ENCODE measurements around the gene NACC1.

The NACC1 gene

DNA sequence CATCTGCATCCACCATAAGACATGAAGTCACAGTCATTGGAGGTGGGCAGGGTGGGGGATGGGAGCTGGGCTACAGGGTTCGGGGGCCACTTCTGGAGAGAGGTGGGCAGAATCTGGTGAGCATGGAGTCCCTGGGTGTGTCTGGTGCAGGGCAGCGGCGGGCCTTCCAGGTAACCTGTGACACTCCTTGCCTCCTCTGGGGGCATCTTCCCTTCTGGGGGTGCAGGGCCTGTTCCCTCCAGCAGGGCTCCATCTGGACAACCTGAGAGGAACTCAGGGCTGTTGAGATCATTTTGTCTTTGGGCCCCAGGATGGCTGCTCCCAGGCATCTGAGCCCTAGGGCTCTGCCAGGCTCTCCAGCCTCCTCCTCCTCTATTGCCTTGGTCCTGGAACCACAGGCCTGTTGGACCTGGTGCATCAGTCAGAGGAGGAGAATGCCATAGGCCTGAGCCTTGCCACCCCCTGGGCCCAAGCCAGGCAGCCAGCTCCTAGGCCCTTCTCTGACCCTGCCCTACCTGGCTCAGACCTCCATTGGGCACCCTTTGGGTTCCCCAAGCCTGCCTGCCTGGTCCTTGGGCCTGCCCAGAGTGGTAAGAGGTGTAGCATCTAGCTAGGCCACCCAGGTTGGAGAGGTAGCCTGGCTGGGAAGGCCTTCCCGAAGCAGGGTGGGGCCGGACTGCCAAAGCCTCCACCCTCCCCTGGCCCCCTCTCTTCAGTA is 28.8 kb upstream of the NACC1 start:
- no peak for DNase-seq

DNA sequence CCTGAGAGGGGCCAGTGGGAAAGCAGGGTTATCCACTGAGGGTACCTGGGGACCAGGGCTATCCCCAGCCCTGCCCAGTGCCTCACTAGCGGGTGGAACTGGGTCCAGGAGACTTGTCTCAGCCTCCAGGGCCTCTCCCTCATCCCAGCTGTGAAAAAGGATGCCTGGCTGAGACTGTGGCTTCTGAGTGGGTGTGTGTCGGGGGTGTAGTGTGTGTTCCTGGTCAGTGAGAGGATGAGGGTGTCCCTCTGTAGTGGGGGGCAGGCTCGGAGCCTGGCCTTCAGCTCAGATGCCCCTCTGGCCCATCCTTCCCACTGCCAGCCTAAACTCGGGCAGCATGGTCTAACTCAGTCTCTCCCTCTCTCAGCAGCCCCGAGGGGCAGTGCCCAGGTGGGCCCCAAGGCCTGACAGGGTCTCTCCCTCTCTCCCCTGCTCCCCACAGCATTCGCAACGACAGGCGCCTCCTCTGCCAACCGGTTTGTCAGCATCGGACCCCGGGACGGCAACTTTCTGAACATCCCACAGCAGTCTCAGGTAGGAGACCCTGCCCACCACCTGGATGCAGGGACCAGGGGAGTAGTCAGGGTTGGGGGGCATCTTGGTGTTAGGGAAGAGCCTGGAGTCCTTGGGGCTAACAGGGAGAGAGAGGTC is 28.1 kb upstream of the NACC1 start:
- no peak for DNase-seq

GRCh38 chr19:13090511-13091231 is 27.4 kb upstream of the NACC1 start:
- DNase-seq: no peak

DNA sequence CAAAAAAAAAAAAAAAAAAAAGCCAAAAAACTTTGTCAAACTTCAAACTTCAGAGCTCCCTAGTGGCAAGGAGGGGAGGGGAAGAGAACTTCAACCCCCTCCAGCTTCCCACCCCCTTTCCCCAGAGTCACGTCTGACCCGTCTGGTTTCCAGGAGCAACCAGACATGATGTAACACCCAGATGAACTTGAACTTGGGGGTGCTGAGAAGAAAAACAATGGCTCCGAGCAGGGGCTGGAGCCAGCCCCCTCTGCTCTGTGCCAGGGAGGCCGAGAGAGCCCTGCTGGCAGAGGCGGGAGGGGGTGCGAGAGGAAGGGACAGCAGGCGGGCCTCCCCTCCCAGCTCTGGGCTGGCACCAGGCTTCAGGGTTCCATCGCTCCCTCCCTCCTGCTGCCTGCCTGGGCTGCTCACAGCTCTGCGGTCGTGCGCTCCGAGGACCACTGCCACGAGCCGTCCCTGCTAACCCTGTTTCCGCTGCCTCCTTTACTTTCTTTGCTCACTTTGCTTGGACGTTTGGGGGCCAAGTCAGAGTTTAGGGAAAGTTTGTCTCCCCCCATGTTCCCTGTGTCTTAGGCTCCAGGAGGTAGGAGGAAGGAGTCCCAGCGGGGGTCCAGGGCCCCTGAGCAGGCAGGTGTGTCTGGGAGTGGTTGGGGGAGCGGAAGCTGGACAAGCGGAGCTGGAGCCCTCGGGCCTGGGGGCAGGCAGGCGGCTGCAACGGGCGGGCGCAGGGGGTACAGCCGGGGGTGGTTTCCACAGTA is 26.5 kb upstream of the NACC1 start:
- DNase-seq: peak; percentile 72

GRCh38 chr19:13092158-13092543 is 25.9 kb upstream of the NACC1 start:
- no peak for DNase-seq

GRCh38 chr19:13092606-13093235 is 25.3 kb upstream of the NACC1 start:
- DNase-seq: no peak

- DNase-seq: peak; percentile 68
These were observed 24.5 kb upstream of the NACC1 start for GRCh38 chr19:13093407-13094105.

DNA sequence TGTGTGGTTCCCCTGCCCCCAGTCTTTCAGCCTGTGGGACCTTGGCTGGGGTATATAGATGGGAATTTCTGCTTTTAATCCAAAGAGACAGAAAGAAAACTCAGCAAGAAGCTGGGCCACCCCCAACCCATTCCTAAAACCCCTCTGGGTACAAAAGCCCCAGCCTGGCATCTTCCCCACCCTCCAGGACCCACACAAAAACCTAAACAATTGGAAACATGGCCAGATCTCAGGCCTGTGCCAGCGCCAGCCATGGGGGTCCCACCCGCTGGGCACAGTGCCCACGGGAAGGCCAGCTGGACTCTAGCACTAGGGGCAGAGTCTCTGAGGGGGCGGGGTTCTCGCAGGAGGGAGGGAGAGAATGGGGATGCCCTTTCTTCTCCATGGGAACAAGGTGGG is 24.0 kb upstream of the NACC1 start:
- DNase-seq: no peak

DNA sequence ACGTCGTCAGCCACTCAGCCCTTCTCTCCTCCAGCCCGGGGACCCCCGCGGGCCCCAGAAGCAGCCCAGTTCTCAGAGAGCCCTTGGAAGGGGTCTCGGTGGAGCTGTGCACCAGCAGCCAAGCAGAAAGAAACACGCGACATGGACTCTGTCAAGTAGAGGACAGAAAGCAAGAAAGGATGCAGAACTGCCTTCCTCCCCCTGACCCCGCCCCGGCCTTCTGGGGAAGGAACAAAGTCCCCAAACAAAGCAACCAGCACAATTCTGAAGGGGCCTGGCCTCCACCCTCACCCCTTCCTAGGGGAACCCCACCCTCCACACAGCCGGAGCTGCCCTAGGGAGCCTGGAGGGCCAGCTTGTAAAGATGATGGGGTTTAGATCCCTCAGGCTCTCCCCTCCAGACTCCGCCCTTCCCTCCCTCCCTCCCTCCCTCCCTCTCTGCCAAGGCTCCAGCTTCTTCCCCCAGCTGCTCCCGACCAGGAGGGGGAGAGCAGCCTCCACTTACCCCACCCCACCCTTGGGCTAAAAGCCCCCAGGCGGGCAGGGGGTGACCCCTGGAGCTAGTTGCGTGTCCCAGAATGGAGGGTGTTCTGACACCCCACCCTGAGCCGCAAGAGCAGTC is 23.2 kb upstream of the NACC1 start:
- no peak for DNase-seq

DNA sequence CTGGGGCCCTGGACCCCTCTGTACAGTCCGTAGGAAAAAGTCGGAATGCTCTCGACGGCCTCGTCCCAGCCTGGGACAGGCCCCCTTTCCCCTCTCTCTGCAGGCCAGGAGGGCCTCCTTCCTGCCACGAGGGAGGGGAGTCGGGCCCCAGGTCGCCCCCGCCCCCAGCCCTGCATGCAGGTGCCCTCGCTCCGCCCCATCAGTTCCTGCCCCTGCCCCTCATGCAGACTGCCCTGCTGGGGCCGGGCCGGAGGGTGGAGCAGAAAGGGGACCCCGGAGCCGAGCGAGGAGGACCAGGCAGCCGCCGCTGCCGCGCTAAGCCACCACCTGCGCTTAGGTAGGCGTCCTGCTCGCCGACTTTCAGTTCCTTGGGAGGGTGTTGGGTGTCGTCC is 22.7 kb upstream of the NACC1 start:
- DNase-seq: no peak

DNA sequence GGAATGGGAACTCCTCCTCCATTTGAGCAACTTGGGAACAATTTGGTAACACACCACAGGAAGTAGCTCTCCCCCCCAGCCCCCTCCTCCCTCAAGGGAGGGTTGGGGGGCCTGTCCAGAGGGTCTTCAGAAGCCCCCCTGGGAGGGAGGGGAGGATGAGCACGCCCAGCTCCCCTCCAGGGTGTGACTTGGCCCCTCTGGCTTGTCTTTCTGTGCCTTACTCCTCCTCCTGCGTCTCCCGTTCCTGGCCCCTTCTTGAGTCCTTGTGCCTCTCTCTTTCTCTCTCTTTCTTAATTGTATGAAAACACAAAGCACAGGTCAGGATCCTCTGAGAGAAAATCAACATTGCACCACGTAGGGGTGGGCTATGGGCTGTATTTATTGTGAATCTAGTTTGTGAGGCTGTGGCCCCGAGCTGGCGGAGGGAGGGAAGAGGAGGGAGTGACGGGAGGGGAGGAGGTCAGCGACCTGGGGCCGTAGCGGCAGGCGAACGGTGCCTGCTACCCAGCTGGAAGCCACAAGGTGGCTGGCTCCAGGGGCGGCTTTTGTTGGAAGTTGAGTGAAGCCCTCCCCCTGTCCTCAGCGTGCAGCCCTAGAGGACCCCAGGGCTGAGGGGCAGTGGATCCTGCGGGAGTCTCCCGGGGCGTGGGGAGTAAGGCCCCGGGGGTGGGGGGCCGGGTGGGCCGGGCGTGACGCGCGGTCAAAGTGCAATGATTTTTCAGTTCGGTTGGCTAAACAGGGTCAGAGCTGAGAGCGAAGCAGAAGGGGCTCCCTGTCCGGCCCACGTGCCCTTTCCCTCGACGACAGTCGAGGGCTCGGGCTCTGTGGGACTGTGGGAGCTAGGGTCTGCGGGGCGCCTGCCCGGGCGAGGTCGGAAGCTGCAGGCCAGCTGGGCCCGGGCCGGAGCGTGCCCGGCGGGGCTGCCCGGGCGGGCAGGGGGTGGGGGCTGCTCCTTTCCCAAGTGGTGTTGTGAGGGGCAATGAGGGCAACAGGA is 21.8 kb upstream of the NACC1 start:
- no peak for DNase-seq

DNA sequence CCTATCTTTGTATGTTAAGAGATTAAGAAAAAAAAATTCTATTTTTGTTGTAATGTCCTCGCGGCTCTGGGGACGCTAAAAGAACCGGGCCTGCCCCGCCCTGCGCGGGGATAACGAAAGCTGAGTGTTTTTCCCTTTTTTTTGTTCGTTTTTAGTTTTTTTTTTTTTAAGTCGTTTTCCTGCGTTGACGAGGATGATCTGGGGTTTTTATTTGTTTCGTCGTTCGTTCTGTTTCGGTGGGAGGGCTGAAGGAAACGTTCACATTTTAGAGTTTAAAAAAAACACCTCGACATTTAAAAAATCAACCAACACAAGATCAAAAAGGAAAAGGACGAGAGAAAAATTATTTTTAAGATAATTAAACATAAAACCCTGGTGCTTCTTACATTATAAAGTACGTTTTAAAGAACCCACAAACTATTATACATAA is 21.0 kb upstream of the NACC1 start:
- DNase-seq: no peak

DNA sequence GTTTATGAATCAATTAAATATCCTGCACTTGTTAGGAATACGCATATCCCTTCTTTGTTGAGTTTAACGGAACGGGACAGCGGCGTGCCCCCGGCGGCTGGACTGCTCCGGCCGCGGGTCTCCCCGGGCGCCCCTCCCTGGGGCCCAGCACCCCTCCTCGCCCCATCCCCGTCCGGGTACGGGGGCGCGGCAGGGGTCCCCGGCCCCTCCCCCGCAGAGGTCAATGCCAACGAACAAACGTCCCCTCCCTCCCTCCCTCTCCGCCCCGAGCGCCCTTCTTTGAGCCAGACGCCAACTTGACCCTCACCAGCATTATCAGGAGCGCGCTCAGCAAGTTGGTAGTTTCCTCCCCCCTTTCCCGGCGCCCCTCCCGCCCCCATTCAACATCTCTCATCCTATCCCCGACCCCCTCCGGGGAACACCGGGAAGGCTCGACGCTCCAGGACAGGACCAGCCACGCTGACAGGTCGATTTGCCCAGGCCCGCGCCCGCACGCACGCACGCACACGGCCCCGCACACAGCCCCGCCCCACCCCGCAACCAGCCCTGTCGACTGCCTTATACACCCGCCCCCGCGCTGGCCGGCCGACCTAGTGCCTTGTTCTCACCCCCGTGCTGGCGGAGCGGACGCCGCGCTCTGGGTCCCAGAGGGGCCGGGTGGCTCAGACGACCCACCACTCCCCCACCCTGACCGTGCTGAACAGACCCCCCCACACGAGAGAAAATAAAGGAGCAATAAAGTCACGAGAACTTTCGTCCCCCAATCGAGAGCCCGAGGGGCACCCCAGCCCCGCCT is 20.4 kb upstream of the NACC1 start:
- DNase-seq: no peak

DNA sequence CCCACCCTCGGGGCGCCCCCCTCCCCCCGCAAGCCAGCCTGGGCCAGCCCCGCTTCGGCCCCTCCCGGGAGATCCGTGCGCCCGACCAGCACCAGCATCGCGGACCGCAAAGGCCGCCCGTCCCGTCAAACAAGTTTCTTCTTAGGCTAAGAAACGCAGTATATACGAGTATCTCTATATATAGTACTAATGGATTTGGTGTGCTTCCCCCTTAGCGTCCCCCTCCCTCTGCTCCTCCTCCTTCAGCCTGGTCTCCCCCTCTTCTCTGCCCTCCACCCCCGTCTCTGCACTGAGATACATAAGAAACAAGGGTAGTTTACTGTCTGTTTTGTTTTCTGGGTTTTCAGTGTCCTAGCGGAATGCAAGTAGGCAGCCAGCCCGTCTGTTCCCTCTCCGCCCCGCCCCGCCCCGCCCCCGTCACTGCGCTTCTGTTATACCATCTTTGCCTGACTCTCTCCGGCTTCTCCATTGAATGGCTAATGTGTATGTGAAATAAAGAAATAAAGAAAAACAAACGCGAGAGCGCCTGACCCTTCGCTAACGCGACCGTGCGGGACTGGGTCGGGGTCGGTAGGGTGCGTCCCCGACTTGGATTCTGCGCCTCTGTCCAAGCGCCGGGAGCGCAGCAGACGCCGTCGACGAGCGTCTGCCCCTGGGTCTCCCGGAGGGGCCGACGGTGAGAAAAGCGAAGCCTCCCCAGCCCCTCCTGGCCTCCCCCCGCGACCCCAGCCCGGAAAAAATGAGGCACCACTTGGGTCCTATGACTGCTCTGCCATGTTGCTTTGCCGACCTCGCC is 19.6 kb upstream of the NACC1 start:
- DNase-seq: no peak

DNA sequence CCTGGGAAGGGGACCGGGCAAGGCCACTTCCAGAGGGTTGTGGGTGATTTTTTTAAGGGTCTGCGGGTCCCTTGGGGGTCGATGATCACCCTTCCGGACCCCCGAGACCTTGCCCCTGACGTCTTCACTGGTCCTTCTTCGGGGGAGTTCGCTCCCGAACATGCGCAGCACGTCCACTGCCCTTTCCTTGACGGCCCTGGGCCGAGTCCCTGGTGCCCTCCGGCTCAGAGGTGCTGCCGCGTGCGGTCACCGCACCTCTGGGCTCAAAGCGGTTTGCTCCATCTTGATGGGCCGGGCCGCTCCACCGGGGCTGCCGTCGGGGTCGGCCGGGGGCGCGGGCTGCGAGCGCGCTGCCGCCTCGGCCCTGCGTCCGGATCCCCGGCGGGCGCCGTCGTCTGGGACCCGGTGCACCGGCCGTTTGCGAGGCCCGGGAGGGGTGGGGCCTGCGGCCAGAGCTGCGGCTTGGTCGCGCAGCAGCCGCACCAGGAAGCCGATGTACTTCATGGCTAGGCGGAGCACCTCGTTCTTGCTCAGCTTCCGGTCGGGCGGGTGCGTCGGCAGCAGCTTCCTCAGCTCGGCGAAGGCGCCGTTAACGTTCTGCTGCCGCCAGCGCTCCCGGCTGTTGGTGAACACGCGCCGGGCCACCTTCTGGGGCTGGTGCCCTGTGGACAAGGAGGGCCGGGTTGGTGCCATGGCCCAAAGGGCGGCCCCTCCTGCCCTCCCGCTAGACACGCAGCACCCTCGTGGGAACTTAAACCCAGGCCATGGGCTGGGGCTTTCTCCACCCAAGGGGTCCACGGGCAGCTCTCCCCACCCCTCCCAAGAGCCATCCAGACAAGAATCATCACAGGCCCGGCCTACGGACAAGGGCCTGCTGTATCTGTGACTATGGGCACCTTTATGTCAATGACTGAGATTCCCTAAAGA is 18.7 kb upstream of the NACC1 start:
- no peak for DNase-seq

DNA sequence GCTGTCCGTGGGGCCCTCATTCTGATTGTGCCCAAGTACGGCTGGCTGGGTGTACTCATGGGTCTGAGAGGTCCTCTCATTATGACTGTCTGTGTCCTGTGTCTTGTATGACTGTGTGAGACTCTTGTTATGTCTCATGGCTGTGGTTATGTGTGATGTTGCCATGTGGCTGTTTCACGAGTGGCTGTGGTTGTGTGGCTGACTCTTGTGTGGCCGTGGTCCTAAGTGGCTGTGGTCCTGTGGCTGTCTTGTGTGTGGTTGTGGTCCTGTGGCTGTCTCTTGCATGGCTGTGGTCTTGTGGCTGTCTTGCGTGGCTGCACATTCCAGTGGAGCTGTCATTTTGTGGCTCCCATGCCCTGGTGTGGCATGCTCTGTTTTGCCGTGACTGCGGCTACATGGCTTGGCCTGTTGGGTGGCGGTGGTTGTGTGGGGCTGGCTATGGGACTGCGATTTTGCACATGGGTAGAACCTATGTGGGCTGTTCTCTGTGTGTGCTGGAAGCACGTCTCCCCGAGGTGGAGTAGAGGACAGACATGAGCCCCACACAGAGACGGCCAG is 18.0 kb upstream of the NACC1 start:
- no peak for DNase-seq

Data from NCI-H446 treated with DMSO at 0.1 percent for 48 hours (cell line).